HFF-Myc (cell line): Measurements from ENCODE around the gene HNRNPAB.

Experiments
- DNase-seq: peaks from one replicate; pipeline ENCODE4 v3.0.0-alpha.2; 2011; ENCODE audit warnings: low read depth; ENCODE audit errors: extremely low read depth
- H3K4me3 ChIP-seq: replicated peaks from 2 replicates; pipeline ENCODE4 v1.5.1; 2011; ENCODE audit warnings: low read depth, mild to moderate bottlenecking, control low read depth, low read length
- TF ChIP-seq, protein P1 (sequence below): IDR thresholded peaks from 2 replicates; pipeline ENCODE4 v1.5.1; 2012; ENCODE audit warnings: mild to moderate bottlenecking, low read depth, low read length, control low read depth; ENCODE audit errors: missing control alignments

Gene HNRNPAB

DNA sequence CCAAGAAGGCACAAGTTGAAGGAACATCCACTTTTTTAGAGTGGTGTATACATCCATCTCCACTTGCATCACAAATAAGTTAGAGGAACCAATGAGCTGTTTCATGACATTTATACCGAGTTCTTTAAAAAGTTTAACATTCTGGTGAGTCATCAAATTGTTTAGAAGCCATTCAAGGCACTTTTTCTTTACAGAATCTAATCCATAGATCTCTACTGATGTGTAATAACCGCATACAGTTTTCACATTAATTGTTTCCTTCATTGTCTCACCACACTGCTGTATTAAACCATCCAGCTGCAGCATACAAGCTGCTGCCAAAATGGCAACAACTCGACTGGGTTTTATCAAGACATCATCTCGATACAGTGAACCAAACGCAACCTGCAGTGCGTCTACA is 17.9 kb upstream of the HNRNPAB start:
- no peak overlapping the region for H3K4me3 ChIP-seq
- no peak for DNase-seq
- TF ChIP-seq, protein P1, sequence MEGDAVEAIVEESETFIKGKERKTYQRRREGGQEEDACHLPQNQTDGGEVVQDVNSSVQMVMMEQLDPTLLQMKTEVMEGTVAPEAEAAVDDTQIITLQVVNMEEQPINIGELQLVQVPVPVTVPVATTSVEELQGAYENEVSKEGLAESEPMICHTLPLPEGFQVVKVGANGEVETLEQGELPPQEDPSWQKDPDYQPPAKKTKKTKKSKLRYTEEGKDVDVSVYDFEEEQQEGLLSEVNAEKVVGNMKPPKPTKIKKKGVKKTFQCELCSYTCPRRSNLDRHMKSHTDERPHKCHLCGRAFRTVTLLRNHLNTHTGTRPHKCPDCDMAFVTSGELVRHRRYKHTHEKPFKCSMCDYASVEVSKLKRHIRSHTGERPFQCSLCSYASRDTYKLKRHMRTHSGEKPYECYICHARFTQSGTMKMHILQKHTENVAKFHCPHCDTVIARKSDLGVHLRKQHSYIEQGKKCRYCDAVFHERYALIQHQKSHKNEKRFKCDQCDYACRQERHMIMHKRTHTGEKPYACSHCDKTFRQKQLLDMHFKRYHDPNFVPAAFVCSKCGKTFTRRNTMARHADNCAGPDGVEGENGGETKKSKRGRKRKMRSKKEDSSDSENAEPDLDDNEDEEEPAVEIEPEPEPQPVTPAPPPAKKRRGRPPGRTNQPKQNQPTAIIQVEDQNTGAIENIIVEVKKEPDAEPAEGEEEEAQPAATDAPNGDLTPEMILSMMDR: no peak

- DNase-seq: no peak
- no peak within 1 kb of the TSS for H3K4me3 ChIP-seq
Measured at GRCh38 chr5:178187014-178187413, 17.3 kb upstream of the HNRNPAB start, which contains the start of gene GMCL2. Gene GMCL2 (minus strand): TSS chr5:178187371. CDS start chr5:178187299, 72 bp downstream.

GRCh38 chr5:178189433-178189832 is 14.9 kb upstream of the HNRNPAB start:
- TF ChIP-seq, protein P1: no peak
- no peak overlapping the region for H3K4me3 ChIP-seq
- no peak for DNase-seq

More at GRCh38 chr5:178187014-178187413, 17.3 kb upstream of the HNRNPAB start, which contains the start of gene GMCL2:
- TF ChIP-seq, protein P1: no peak

DNA sequence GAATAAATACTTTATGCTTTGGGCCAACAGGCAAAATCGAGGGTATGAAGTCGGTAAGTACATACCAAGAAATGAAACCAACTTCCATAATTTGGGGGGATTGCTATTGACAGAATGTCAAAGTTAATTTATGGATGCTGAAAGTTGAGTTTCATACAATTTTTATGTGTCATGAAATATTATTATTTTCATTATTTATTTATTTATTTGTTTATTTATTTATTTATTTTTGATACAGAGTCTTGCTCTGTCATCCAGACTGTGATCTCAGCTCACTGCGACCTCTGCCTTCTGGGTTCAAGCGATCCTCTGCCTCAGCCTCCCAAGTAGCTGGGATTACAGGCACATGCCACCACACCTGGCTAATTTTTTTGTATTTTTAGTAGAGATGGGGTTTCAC is 12.7 kb upstream of the HNRNPAB start:
- no peak overlapping the region for H3K4me3 ChIP-seq
- DNase-seq: no peak
- TF ChIP-seq, protein P1: no peak

- TF ChIP-seq, protein P1: no peak
- DNase-seq: no peak
Measured at GRCh38 chr5:178192244-178192643, 12.1 kb upstream of the HNRNPAB start.

GRCh38 chr5:178192787-178193186 is 11.5 kb upstream of the HNRNPAB start:
- H3K4me3 ChIP-seq: no peak overlapping the region
- DNase-seq: no peak
- TF ChIP-seq, protein P1: no peak

More at GRCh38 chr5:178192244-178192643, 12.1 kb upstream of the HNRNPAB start:
- H3K4me3 ChIP-seq: no peak overlapping the region

DNA sequence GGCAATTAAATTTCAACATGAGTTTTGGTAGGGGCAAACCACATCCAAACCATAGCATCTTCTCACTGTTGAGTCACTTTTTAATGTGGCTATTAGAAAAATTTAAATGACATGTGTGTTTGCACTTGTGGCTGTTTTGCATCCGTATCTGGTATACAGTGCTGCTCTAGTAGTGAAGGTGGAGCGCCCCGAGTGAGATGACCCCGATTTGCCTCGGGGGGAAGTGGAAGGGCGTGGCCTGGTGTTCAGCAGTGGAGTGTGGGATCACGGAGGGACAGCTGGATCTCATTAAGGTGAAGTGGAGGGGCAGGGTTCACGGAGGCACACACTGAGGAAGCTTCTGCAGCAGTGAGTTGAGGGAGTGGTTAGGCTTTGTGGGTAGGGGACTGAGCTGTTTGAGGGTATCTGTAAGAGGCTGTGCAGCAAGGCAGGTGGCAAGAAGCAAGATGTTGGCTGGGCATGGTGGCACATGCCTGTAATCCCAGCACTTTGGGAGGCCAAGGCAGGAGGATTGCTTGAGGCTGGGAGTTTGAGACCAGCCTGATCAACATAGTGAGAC is 11.0 kb upstream of the HNRNPAB start:
- DNase-seq: no peak
- H3K4me3 ChIP-seq: no peak overlapping the region
- TF ChIP-seq, protein P1: no peak
